GM19372 (cell line): ENCODE measurements around the gene MMP20.

ENCODE experiments used
- ATAC-seq: cut with Tn5 transposase; IDR thresholded peaks from one replicate; pipeline ENCODE4 v1.9.1; 2021; ENCODE audit warnings: mild to moderate bottlenecking, low read depth, moderate library complexity; ENCODE audit not compliant: unreplicated experiment

MMP20 gene

GRCh38 chr11:102596578-102596977 lies 28.6 kb downstream of the MMP20 start:
- no peak for ATAC-seq

DNA sequence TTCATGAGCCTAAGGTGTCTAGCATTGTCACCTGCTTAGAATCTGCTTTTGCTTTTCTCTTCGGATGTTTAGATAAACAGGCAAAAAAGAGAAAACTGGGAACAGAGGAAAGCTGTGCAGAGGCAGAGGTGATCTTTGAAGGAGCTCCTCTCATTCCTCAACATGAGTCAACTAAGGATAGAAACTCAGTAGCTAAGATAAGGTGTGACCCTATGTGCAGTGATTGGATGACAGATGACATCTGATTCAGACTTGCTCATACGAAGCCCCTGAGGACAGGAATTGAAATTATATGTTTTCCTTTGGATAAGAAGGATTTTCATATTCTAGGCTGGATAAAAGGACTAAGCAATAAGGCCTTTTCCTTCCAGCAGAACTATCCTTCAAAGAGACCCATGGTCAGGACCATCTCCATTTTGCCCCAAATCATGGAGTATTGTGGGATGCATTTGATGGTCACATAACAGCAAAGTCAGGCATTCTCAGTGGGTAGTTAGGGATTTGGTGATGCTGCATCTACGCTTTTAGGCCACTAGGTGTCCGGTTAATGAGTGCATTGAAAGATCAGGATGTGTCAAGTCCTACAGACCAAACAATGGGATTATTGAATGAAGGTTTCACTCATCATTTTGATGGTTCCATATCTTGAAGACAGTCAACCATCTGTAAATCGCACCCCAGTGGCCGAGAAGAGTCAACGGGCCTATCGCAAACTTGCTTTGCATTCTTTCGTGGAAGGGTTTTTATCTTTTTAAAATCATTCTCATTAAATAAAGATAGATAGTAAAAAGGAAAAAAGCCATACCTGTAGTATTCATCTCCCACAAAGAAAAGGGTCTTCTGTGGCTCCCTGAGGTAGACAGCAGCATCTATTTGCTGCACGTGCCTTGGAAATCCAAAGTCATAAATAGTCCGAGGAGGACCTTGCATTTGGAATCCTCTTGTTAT lies 32.2 kb downstream of the MMP20 start:
- no peak for ATAC-seq

DNA sequence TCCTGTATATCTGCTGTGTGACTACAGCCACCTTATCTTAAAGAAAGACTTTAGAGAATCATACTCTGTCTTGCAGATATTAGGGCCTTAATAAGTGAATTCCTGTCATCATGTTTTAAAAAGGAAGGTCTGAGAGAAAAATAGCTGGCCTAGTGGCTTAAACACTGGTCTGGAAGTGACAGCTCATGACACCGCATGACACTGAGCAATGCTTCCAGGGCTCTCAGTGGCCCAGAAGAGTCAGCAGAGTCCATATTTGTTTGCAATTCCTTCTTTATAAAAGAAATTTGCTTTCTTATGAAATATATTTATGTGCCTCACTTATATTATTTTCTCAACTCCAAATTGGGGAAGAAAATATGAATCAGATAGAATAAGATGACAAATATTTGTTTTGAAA lies 33.0 kb downstream of the MMP20 start:
- no peak for ATAC-seq

GRCh38 chr11:102591160-102591718 lies 33.9 kb downstream of the MMP20 start:
- no peak for ATAC-seq

- no peak for ATAC-seq
These were observed 34.7 kb downstream of the MMP20 start for GRCh38 chr11:102590276-102591049.

DNA sequence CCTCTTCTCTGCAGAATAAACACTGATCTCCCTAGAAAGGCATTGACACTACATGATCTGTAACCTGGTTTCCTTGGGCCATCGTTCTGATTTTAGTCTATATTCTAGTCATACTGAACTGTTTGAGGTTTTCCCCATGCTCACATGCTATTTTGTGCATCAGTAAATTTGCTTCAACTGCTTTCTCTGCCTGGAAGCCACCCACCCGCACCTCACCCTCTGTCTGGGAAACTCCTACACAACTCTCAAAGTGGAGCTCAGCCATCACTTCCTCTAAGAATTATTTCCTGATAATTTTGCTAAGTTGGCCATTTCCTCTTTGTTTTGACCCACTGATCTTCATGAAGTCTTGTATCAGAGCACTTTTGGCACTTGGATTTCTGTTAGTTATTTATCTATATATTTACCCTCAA lies 36.1 kb downstream of the MMP20 start:
- peak; percentile 66 for ATAC-seq

DNA sequence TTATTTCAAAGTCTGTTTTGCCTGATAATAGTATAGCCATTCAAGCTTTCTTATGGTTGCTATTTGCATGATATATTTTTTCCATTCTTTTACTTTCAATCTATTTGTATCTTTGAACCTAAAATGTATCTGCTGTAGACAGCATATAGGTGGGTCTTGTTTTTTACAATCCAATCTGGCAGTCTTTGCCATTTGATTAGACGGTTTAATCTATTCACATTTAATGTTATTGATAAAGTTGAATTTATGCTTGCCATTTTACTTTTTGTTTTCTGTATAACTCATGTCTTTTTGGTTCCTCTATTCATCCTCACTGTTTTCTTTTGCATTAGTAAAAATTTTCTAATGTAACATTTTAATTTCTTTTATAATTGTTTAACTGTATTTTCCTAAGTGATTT lies 37.4 kb downstream of the MMP20 start:
- ATAC-seq, result no peak

- ATAC-seq, result no peak
These were observed 41.8 kb downstream of the MMP20 start for GRCh38 chr11:102583141-102583873.

DNA sequence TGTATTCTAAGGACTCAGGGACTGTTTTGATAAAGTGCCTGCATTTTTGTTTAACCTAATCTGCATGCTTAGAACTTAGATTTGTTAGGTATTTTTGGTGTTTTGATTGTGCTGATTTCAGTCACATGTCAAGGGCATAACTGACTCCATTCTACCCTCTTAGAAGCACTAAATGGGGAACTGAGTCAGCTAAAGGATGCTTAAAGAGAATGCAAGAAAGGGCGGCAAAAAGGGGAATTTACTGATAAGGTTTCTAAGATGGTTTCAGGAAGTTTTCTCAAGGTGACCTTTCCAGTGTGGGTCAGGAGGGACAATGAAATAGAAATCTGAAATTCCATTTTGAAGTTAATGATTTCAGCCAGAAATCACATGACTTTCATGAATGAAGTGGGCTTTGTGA lies 43.0 kb downstream of the MMP20 start:
- no peak for ATAC-seq

- ATAC-seq, result no peak
These were observed 44.1 kb downstream of the MMP20 start for GRCh38 chr11:102581066-102581465.

- no peak for ATAC-seq
These were observed 44.8 kb downstream of the MMP20 start for GRCh38 chr11:102580185-102580951.

GRCh38 chr11:102577723-102578122 lies 47.4 kb downstream of the MMP20 start:
- no peak for ATAC-seq

- no peak for ATAC-seq
These were observed 48.0 kb downstream of the MMP20 start for GRCh38 chr11:102577182-102577581.

- no peak for ATAC-seq
These were observed 48.8 kb downstream of the MMP20 start for GRCh38 chr11:102576350-102576749.

GRCh38 chr11:102575012-102575411 lies 50.1 kb downstream of the MMP20 start:
- no peak for ATAC-seq

DNA sequence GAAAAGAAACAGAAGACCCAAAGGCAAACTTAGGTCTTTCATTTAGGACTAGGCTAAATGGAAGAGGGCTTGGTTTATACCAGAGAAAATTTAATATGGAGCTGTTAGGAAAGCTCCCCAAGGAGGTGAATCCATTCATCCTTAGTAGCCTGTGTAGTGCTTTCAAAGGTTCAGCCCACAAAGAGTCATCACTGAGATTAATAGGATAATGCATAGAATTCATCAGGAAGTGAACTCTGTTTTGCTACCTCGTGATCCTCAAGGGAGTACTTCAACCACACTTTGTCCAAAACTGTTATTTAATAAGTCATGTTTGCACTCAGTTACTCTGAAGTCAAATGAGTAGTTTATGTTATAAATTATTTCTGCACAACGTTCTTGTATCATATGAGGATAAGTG lies 51.3 kb downstream of the MMP20 start:
- no peak for ATAC-seq

- ATAC-seq, result no peak
These were observed 52.4 kb downstream of the MMP20 start for GRCh38 chr11:102572554-102573220.

DNA sequence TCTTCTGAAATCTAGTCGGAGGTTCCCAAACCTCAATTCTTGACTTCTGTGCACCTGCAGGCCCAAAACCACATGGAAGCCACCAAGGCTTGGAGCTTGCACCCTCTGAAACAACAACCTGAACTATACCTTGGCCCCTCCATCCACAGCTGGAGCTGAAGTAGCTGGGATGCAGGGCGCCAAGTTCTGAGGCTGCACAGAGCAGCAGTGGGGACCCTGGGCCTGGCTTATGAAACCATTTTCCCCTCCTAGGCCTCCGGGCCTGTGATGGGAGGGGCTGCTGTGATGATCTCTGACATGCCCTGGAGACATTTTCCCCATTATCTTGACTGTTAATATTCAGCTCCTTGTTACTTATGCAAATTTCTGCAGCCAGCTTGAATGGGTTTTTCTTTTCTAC lies 56.3 kb downstream of the MMP20 start:
- no peak for ATAC-seq

DNA sequence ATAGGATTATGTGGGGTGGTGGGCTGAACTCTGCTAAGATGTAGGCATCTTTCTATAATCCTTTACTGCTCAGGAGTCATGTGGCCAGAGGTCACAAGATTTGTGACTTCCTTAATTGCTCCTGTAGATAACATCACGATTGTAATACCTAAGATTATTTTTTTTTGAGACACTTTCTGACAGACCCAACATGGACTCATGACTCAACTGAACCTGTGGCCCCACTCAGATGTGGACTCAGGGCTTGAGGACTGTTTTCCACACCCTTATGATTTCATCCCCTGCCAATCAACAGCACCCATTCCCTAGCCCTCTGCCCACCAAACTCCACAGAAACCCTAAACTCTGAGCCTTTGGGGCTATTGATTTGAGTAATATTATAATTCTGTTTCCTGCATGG lies 59.0 kb downstream of the MMP20 start:
- no peak for ATAC-seq
